Activated T-cell treated with anti-CD3 and anti-CD28 coated beads, Interleukin-2, amount 50 U/mL, for 72 hours (primary cell): ENCODE results near the gene WIPF3. TPM values are rescaled to one million over a fixed set of nuclear protein-coding genes. Genes with fewer than 3 reads are reported as not detected.

ENCODE experiments used
- ATAC-seq, 2 donors: fragments of 150-1000 bp; cut with Tn5 transposase; replicated peaks in 1 of 2; 2 replicates each; pipeline ENCODE4 v1.10.0; 2021; ENCODE audit warnings: moderate library complexity in 2 of 2, mild to moderate bottlenecking in 1 of 2
- DNase-seq, 2 donors: peaks; one replicate each; pipeline ENCODE4 v3.0.0; 2021 to 2022; ENCODE audit warnings: mixed read lengths in 1 of 2
- H3K27ac Mint-ChIP-seq: one replicate; pipeline ENCODE4 v1.8.0; 2022; ENCODE audit warnings: mild to moderate bottlenecking, moderate library complexity, mixed read lengths
- H3K27me3 Mint-ChIP-seq: one replicate; pipeline ENCODE4 v1.8.0; 2022; ENCODE audit warnings: low read depth, mixed read lengths
- H3K36me3 Mint-ChIP-seq, 2 donors: one replicate each; pipeline ENCODE4 v1.8.0; 2022; ENCODE audit warnings: mixed read lengths in 2 of 2, mild to moderate bottlenecking in 1 of 2; ENCODE audit not compliant: insufficient read depth in 2 of 2
- H3K4me1 Mint-ChIP-seq: one replicate; pipeline ENCODE4 v1.8.0; 2022; ENCODE audit warnings: low read depth, mixed read lengths
- H3K4me3 Mint-ChIP-seq, 2 donors: one replicate each; pipeline ENCODE4 v1.8.0; 2022; ENCODE audit warnings: mild to moderate bottlenecking in 2 of 2, mixed read lengths in 2 of 2, moderate library complexity in 2 of 2
- H3K9me3 Mint-ChIP-seq, 2 donors: one replicate each; pipeline ENCODE4 v1.8.0; 2022; ENCODE audit warnings: mixed read lengths in 2 of 2
- total RNA-seq, 2 donors: library from RNA; stranded (reverse); gene quantifications; one replicate each; pipeline ENCODE4 v1.2.3, GENCODE V29; 2022

Gene WIPF3
- total RNA-seq, 2 donors from 2014 or later, result not detected

DNA sequence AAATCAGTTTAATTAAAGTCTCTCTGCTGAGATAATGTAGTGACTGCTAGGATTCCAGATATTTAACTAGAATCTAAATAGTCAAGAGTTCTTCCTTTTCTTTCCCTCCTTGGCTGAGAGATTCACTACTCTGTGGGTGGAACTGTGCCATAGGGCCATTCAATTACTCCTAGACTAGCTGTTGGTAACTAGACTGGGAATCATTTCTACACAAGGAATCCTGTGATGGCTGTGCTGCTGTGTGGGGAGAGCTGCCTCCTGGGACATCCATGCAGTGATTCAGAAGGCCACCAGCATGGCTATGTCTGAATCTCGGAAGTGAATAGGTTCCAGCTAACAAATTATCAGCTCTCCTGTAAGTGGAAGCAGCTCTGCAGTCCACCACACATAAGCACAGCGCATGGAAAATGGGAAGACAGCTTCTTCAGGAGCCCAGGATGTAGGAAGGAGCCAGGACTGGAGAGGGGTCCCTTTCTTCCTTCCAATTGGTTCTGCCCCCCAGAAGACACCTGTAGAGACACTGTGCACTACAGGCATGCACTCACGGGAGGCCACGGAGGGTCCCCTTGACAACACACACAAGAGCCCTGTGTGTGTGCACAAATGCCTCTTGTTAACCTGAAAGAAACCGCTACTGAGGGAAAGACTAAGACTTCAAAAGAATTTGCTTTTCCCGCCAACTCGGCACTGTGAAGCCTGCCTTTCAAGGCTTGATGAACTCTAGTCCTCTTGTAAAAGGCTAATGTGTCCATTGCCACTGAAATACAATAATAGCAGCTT, 116.8 kb downstream of the WIPF3 start:
- H3K36me3 Mint-ChIP-seq, result no peaks in the 10 kb centered on the region
- peaks cover 8% of the 10 kb centered on the region for H3K4me1 Mint-ChIP-seq
- no peaks in the 10 kb centered on the region for H3K9me3 Mint-ChIP-seq
- no peak overlapping the region for H3K4me3 Mint-ChIP-seq
- DNase-seq (no peak), ATAC-seq (no peak)
- H3K27me3 Mint-ChIP-seq, result no peaks in the 10 kb centered on the region
- no peak overlapping the region for H3K27ac Mint-ChIP-seq

DNA sequence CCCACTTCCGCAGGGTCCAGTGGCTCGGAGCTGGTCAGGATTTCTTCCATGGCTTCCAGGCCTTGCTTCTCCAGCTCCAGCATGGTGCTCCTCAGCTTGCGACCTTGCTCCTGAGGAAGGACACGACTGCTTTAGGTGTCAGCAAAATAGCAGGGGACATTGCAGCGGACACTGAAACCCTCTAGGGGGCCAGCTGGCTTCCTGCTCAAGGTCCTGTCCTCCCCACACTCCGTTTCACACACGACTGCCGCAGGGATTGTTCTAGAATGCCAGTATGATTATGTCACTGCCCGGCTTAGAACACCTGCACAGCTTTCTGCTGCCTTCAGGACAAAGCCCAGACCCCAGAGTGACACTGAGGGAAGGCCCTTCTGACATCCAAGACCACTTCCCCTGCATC, 117.7 kb downstream of the WIPF3 start:
- H3K9me3 Mint-ChIP-seq, result no peaks in the 10 kb centered on the region
- no peaks in the 10 kb centered on the region for H3K27me3 Mint-ChIP-seq
- no peak overlapping the region for H3K4me3 Mint-ChIP-seq
- peaks cover 8% of the 10 kb centered on the region for H3K4me1 Mint-ChIP-seq
- H3K36me3 Mint-ChIP-seq, result no peaks in the 10 kb centered on the region
- DNase-seq (no peak), ATAC-seq (no peak)
- H3K27ac Mint-ChIP-seq, result no peak overlapping the region

DNA sequence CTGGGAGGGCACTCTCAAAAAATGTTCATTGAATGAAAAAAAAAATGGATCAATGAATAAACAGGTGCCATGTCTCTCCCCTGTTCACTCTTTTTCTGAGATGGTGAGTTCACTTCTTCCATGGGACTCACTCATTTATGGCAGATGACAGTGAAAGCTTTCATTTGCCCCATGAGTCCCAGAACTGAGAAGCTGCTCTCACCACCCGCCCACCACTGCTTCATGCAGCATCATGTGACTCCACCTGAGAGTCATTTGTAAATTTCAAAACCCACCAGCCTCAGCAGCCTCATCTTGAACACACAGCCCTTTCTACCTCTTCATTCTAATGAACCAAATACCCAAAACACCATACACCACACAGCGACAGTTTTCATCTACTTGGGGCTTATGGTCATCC, 118.4 kb downstream of the WIPF3 start:
- DNase-seq (peak; percentile 22 to 30), ATAC-seq (peak; percentile 60 to 70)
- no peaks in the 10 kb centered on the region for H3K36me3 Mint-ChIP-seq
- no peak overlapping the region for H3K4me3 Mint-ChIP-seq
- H3K27ac Mint-ChIP-seq, result no peak overlapping the region
- peaks cover 8% of the 10 kb centered on the region for H3K4me1 Mint-ChIP-seq
- no peaks in the 10 kb centered on the region for H3K27me3 Mint-ChIP-seq
- H3K9me3 Mint-ChIP-seq, result no peaks in the 10 kb centered on the region

DNA sequence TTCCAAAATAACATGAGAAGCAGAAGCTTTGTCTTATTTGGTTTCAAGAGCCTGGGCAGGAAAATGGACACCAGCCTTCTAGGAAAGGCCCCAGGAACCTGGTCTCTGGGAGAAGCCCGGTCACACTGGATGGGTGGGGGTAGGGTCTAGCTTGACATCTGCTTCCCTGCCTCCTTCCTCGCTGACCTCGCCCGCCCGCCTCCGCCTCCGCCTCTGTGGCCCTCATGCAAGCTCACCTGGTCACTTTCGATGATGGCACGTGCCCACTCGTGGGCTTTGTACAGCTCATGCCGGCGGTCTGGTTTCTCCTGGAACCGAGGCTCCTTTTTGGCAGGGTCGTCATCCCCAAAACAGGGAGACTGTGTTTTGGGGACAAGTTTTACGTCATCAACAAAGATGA, 119.9 kb downstream of the WIPF3 start:
- no peaks in the 10 kb centered on the region for H3K9me3 Mint-ChIP-seq
- ATAC-seq (no peak), DNase-seq (no peak)
- H3K36me3 Mint-ChIP-seq, result no peaks in the 10 kb centered on the region
- H3K4me1 Mint-ChIP-seq, result peaks cover 8% of the 10 kb centered on the region
- no peak overlapping the region for H3K27ac Mint-ChIP-seq
- H3K4me3 Mint-ChIP-seq, result no peak overlapping the region
- no peaks in the 10 kb centered on the region for H3K27me3 Mint-ChIP-seq

DNA sequence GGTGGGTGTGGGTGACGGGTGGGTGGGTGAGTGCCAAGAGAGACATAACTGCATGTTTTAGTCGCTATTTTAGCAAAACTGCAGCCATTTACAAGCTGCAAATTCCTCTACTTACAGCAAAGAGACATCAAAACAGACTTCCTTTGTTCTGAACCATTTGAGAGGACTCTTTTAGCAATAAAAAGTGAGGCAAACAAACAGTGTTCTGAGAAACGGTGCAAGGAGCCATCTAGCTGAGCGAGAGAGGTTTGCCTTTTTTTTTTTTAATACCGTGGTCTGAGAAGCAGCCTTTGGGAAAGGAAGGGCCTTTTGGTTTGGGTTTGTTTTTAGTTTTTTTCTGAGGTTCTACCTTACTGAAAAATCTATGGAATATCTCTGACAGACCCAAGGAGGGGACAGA, 120.4 kb downstream of the WIPF3 start:
- Mint-ChIP-seq H3K27ac (no peak overlapping the region), H3K9me3 (no peaks in the 10 kb centered on the region), H3K27me3 (no peaks in the 10 kb centered on the region), H3K4me1 (peaks cover 8% of the 10 kb centered on the region), H3K4me3 (no peak overlapping the region), H3K36me3 (no peaks in the 10 kb centered on the region)
- ATAC-seq (no peak), DNase-seq (no peak)

DNA sequence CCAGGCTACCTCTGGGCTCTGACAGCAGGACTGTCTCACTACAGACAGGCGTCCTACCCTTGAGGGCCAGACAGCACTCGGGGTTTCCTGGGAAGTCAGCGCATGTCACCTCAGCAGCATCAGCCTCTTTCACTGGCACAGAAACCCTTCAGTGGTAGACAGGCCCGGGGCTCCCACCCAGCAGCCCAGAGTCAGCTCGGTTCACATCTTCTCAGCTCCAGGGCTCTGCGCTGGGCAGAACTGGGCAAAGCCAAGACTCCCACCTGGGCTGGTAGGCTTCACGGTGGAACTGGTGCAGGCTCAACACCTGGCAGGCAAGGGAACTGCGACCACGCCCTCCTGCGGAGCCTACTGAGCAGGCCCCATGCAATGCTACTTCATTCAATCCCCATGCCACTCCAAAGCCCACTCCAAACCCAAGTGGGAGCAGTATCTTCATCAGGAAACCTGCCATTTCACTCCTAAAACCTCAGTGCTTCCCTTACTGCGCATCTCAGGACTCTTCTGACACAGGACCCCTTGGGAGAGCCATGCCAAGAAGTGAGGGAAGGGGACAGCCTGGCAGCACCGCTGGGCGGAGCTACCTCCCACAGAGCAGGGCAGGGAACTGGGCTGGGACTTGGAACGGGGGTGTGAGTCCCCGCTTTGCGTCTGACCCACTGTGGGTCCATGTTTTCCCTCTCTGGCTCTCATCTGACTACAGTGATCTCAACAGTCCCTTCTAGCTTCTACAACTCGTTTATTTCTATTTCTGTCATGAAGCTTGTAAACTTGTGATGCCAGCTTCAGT, 122.9 kb downstream of the WIPF3 start:
- Mint-ChIP-seq H3K27ac (no peak overlapping the region), H3K36me3 (no peaks in the 10 kb centered on the region), H3K4me1 (peaks cover 8% of the 10 kb centered on the region), H3K27me3 (no peaks in the 10 kb centered on the region), H3K4me3 (no peak overlapping the region), H3K9me3 (no peaks in the 10 kb centered on the region)
- no peak for ATAC-seq
- DNase-seq, result no peak

DNA sequence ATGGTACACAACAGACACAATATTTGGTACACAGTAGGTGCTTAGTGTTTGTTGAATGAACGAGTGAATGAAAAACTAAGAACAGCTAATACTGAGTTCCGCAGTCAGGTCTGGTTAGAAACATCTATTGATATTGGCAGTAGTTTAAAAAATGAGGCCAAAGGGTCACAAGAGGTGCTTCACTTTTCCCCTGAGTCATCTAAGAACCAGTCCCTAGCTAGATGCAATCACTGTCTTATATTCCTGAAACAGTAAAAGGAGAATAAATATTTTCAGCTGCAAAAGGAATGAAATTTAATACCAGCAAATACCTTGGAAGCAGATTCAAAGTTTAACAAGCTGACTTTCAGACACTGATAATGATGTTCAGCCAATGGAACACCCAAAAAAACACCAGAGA, 128.8 kb downstream of the WIPF3 start:
- Mint-ChIP-seq H3K27me3 (no peaks in the 10 kb centered on the region), H3K4me3 (no peak overlapping the region), H3K36me3 (no peaks in the 10 kb centered on the region), H3K9me3 (no peaks in the 10 kb centered on the region), H3K4me1 (no peaks in the 10 kb centered on the region), H3K27ac (no peak overlapping the region)
- ATAC-seq, result no peak
- DNase-seq, result no peak

DNA sequence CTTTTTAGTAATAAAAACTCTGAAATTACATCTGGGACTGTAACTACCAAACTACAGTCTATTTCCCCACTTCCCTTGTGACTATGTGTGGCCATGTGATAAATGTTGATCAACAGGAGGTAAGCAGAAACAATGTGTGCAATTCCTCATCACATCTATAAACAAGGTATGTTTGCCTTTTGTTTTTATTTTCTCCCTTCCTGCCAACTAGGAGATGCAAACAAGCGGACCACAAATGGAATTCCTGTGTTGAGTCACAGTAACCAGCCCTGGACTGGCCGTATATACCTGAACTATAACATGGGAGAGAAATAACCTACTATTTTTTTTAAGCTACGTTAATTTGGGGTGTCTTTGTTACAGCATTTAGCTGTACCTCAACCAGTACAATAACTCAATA, 130.8 kb downstream of the WIPF3 start:
- Mint-ChIP-seq H3K27me3 (no peaks in the 10 kb centered on the region), H3K36me3 (no peaks in the 10 kb centered on the region), H3K27ac (no peak overlapping the region), H3K4me1 (no peaks in the 10 kb centered on the region), H3K4me3 (no peak overlapping the region), H3K9me3 (no peaks in the 10 kb centered on the region)
- no peak for ATAC-seq
- no peak for DNase-seq

DNA sequence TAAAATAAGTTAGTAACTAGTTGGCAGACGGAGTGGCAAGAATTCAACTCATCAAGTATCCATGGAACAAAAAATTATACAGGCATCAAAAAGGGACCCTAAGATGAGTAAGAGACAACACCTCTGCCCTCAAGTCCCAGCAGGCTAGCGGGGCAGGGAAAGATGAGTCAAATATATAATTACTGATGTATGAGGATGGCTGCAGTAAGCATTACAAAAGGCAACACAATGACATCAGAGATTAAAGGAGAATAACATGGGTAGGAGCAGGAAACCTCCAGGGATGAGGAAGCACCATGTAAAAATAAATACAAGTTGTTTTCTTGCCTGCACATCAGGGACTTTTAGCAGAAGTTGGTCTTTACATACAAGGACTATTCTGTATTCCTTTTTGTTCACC, 133.9 kb downstream of the WIPF3 start:
- Mint-ChIP-seq H3K9me3 (no peaks in the 10 kb centered on the region), H3K36me3 (no peaks in the 10 kb centered on the region), H3K27ac (no peak overlapping the region), H3K27me3 (no peaks in the 10 kb centered on the region), H3K4me3 (no peak overlapping the region), H3K4me1 (no peaks in the 10 kb centered on the region)
- DNase-seq (no peak), ATAC-seq (no peak)

DNA sequence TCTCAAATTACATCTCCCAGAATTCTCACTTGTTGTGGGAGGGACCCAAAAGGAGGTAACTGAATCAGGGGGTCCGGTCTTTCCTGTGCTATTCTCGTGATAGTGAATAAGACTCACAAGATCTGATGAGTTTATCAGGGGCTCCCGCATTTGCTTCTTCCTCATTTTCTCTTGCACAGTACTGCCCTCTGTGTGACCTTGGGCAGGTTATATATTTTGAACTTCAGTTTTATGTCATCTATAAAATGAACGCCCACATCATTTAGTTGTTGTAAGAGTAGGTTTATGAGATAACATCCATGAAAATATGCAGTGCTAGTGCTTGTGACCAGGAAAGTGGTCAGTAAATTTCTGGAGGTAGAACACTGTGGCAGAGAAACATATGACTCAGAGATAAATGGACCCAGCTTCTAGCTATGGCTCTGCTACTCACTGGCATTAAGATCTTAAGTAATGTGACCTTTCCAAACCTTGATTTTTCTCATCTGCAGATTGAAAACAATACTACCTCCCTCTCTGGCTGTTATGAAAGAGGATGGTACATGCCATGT, 139.0 kb downstream of the WIPF3 start:
- ATAC-seq (no peak), DNase-seq (no peak)
- no peaks in the 10 kb centered on the region for H3K9me3 Mint-ChIP-seq
- no peaks in the 10 kb centered on the region for H3K36me3 Mint-ChIP-seq
- H3K27me3 Mint-ChIP-seq, result no peaks in the 10 kb centered on the region
- no peak overlapping the region for H3K4me3 Mint-ChIP-seq
- no peak overlapping the region for H3K27ac Mint-ChIP-seq
- H3K4me1 Mint-ChIP-seq, result no peaks in the 10 kb centered on the region

DNA sequence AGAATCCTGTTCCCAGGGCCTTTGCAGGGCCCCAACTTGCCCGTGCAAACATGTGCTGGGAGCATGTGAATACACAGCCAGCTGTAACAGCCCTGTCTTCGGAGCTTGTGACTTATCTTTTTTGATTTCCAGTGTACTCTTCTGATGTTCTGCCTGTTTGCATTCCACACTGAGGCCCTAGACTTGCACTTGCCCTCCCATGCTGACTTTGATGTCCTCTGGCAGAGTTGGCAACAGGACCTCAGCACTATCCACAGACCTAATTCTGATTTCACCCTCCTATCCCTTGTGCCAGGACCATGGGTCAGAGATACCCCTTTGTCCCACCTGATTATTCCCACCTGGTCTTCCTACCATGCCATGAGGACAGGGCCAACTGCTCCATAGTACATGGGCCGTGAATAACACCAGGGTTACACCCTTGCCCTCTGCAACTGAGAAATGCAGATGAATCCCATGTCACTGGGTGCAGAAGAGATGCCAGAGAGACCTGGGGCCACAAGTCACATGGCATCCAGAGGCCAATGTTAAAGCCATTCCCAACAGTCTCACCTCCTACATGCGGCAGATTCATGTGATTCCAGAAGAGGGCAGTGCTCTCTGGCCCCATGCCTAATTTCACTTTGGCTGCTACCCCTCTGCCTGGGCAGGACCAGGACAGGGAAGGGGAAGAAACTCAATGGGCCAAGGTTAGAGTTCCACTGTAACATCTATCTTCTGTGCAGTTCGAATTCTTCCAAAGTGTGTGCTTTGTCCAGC, 140.3 kb downstream of the WIPF3 start:
- H3K9me3 Mint-ChIP-seq, result no peaks in the 10 kb centered on the region
- DNase-seq (no peak), ATAC-seq (no peak)
- no peaks in the 10 kb centered on the region for H3K27me3 Mint-ChIP-seq
- no peaks in the 10 kb centered on the region for H3K36me3 Mint-ChIP-seq
- no peaks in the 10 kb centered on the region for H3K4me1 Mint-ChIP-seq
- no peak overlapping the region for H3K27ac Mint-ChIP-seq
- H3K4me3 Mint-ChIP-seq, result no peak overlapping the region

DNA sequence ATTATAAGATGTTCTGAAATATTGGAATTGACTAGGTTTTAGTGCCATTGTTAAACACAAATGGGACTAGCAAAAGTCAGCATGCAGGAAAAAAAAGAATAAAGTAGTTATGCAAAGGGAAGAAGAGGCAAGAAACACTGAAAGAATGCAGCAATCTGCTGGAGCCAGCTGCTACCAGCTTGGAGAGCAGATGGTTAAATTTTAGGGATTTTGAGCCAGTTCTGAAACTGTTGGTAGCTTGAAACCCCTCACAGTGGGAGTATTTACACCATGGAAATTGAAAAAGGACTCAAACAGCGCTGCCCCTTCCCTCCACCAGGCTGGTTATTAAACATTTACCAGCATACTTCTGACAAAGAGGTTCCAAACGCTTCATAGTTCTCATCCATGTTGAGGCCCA, 142.3 kb downstream of the WIPF3 start:
- no peaks in the 10 kb centered on the region for H3K27me3 Mint-ChIP-seq
- no peaks in the 10 kb centered on the region for H3K4me1 Mint-ChIP-seq
- no peak for DNase-seq
- H3K27ac Mint-ChIP-seq, result no peak overlapping the region
- H3K36me3 Mint-ChIP-seq, result no peaks in the 10 kb centered on the region
- ATAC-seq, result no peak
- no peak overlapping the region for H3K4me3 Mint-ChIP-seq
- H3K9me3 Mint-ChIP-seq, result no peaks in the 10 kb centered on the region

DNA sequence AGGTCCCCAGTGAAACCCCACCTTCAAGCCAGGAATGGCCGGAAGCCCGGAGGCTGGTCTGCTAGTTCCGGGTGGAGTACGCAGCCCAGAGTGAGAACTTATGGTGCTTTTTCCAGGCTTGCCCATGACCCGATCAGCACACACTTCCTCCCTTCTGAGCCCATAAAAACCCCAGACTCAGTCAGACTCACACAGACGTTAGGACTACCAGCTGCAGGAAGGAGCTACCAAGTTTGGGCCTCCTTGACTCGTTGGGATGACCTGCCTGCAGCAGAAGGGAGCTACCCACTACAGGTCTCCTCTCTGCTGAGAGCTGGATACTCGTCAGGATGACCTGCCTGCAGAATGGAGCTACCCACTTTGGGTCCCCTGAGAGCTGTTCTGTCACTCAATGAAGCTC, 144.2 kb downstream of the WIPF3 start:
- Mint-ChIP-seq H3K4me1 (peaks cover 6% of the 10 kb centered on the region), H3K27ac (no peak overlapping the region), H3K9me3 (no peaks in the 10 kb centered on the region), H3K27me3 (no peaks in the 10 kb centered on the region), H3K36me3 (no peaks in the 10 kb centered on the region), H3K4me3 (no peak overlapping the region)
- ATAC-seq (no peak), DNase-seq (no peak)
